ENCODE measurements around the gene REELD1. TPM values are rescaled to one million over a fixed set of nuclear protein-coding genes. Genes with fewer than 3 reads are reported as not detected.
A peak's percentile ranks its signal among the peaks of the same experiment; 100 is the strongest.

REELD1 gene
- total RNA-seq, 4 donors from 2014 or later = 0.33 to 0.83 TPM; not detected in 2

DNA sequence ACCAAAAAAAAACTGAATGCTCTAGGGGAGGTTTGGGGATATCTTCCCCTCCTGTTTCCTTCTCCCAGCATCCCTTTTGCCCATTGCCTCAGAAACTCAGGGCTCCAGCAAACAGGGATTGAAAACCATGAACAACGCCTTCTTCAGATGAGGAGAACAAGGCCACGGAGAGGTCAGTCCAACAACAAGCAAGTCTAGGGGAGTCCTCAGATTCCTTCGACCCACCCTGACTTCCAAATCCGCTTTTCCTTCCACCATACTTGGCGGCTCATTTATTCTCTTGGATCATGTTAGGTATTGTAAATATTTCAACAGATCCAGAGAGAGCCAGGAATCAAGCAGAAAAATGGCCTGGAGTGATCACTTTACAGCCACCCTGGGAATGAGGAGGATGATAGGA is 21.9 kb downstream of the REELD1 start:
- peak; percentile 86 for DNase-seq (ENCODE audit: extremely low spot score)
- H3K4me1 ChIP-seq = peaks cover 6 to 23% (median 15%) of the 10 kb centered on the region in 4 donors
- intact Hi-C loops (cut with DNase I) = no loop called here
- TF ChIP-seq POLR2AphosphoS5 (IDR thresholded peaks at IDR 0.05) (no peak), POLR2A (IDR thresholded peaks at IDR 0.05; ENCODE audit: low read depth) (no peak), EP300 (IDR thresholded peaks at IDR 0.05) (no peak)
- TF ChIP-seq, protein P1, sequence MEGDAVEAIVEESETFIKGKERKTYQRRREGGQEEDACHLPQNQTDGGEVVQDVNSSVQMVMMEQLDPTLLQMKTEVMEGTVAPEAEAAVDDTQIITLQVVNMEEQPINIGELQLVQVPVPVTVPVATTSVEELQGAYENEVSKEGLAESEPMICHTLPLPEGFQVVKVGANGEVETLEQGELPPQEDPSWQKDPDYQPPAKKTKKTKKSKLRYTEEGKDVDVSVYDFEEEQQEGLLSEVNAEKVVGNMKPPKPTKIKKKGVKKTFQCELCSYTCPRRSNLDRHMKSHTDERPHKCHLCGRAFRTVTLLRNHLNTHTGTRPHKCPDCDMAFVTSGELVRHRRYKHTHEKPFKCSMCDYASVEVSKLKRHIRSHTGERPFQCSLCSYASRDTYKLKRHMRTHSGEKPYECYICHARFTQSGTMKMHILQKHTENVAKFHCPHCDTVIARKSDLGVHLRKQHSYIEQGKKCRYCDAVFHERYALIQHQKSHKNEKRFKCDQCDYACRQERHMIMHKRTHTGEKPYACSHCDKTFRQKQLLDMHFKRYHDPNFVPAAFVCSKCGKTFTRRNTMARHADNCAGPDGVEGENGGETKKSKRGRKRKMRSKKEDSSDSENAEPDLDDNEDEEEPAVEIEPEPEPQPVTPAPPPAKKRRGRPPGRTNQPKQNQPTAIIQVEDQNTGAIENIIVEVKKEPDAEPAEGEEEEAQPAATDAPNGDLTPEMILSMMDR (IDR thresholded peaks at IDR 0.05) = no peak
- H3K9me3 ChIP-seq = peaks cover 0 to 10% (median 4%) of the 10 kb centered on the region in 4 donors
- H3K4me3 ChIP-seq = no peak overlapping the region
- H3K27me3 ChIP-seq = no peaks in the 10 kb centered on the region
- WGBS = 62% methylated on average over 5 of the region's 5 CpGs
- H3K27ac ChIP-seq (replicated peaks in 1 of 4) = peak overlapping the region in 1 of 4 donors; percentile 46
- no peaks in the 10 kb centered on the region for H3K36me3 ChIP-seq

DNA sequence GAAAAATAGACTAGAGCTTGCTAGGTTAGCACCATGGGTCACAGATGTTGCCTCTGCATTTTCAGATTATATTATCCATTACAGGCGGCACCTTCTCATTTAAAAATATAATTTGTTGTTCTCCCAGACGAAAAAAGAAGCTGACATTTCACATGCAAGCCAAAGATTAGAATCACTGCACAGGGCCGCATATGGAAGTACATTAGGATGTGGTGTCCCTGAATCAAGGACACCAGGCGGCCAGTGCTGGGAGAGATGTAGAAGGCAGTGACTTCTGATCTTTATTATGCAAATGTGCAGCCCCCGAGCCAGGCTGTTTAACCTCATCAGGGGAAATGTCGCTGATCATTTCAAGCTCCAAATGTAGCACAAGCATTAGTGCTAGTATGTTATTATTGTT is 22.8 kb downstream of the REELD1 start:
- intact Hi-C loops (cut with DNase I) = no loop called here
- TF ChIP-seq, protein P1 (IDR thresholded peaks at IDR 0.05) = no peak
- TF ChIP-seq EP300 (IDR thresholded peaks at IDR 0.05) = no peak
- no peak for TF ChIP-seq POLR2AphosphoS5 (IDR thresholded peaks at IDR 0.05)
- no peak for TF ChIP-seq POLR2A (IDR thresholded peaks at IDR 0.05; ENCODE audit: low read depth)
- WGBS = 93% methylated on average over 6 of the region's 6 CpGs

GRCh38 chr4:146238107-146238506 is 23.8 kb downstream of the REELD1 start:
- WGBS = 69% methylated on average over 3 of the region's 3 CpGs
- Histone ChIP-seq H3K4me3 (no peak overlapping the region), H3K9me3 (no peaks in the 10 kb centered on the region), H3K36me3 (no peaks in the 10 kb centered on the region), H3K4me1 (peaks cover 25 to 42% (median 32%) of the 10 kb centered on the region in 4 donors), H3K27ac (replicated peaks in 1 of 4) (no peak overlapping the region), H3K27me3 (no peaks in the 10 kb centered on the region)
- no peak for DNase-seq (ENCODE audit: extremely low spot score)
- TF ChIP-seq, protein P1 (IDR thresholded peaks at IDR 0.05) = no peak
- no peak for TF ChIP-seq EP300 (IDR thresholded peaks at IDR 0.05)
- no peak for TF ChIP-seq POLR2A (IDR thresholded peaks at IDR 0.05; ENCODE audit: low read depth)
- no peak for TF ChIP-seq POLR2AphosphoS5 (IDR thresholded peaks at IDR 0.05)
- intact Hi-C loops (cut with DNase I) = no loop called here

More for the DNA sequence above, 22.8 kb downstream of the REELD1 start:
- H3K4me1 ChIP-seq = peaks cover 15 to 32% (median 23%) of the 10 kb centered on the region in 4 donors
- H3K27me3 ChIP-seq = no peaks in the 10 kb centered on the region
- peaks cover 0 to 4% (median 2%) of the 10 kb centered on the region in 4 donors for H3K9me3 ChIP-seq
- peak; percentile 72 for DNase-seq (ENCODE audit: extremely low spot score)
- no peak overlapping the region for H3K4me3 ChIP-seq
- H3K36me3 ChIP-seq = no peaks in the 10 kb centered on the region
- H3K27ac ChIP-seq (replicated peaks in 1 of 4) = no peak overlapping the region

- peak overlapping the region in 3 of 4 donors; percentile 68 to 80 (median 79) for H3K27ac ChIP-seq (replicated peaks in 1 of 4)
- intact Hi-C loops (cut with DNase I) = no loop called here
These were observed 29.0 kb downstream of the REELD1 start for GRCh38 chr4:146243141-146243882.

More at GRCh38 chr4:146243141-146243882, 29.0 kb downstream of the REELD1 start:
- Histone ChIP-seq H3K4me3 (no peak overlapping the region), H3K9me3 (no peaks in the 10 kb centered on the region), H3K27me3 (no peaks in the 10 kb centered on the region), H3K36me3 (no peaks in the 10 kb centered on the region), H3K4me1 (peaks cover 33 to 60% (median 53%) of the 10 kb centered on the region in 4 donors)
- peak; percentile 68 for DNase-seq (ENCODE audit: extremely low spot score)
- TF ChIP-seq, protein P1 (IDR thresholded peaks at IDR 0.05) = peak in 1 of 3 experiments; percentile 25
- no peak for TF ChIP-seq EP300 (IDR thresholded peaks at IDR 0.05)
- WGBS = 65% methylated on average over 13 of the region's 24 CpGs
